CMK (cell line): Measurements from ENCODE around the gene ADORA1.
A peak's percentile ranks its signal among the peaks of the same experiment; 100 is the strongest.

ENCODE experiments used
- DNase-seq: peaks from one replicate; pipeline ENCODE4 v3.0.0-alpha.2; 2010; ENCODE audit warnings: low read depth

The ADORA1 gene

DNA sequence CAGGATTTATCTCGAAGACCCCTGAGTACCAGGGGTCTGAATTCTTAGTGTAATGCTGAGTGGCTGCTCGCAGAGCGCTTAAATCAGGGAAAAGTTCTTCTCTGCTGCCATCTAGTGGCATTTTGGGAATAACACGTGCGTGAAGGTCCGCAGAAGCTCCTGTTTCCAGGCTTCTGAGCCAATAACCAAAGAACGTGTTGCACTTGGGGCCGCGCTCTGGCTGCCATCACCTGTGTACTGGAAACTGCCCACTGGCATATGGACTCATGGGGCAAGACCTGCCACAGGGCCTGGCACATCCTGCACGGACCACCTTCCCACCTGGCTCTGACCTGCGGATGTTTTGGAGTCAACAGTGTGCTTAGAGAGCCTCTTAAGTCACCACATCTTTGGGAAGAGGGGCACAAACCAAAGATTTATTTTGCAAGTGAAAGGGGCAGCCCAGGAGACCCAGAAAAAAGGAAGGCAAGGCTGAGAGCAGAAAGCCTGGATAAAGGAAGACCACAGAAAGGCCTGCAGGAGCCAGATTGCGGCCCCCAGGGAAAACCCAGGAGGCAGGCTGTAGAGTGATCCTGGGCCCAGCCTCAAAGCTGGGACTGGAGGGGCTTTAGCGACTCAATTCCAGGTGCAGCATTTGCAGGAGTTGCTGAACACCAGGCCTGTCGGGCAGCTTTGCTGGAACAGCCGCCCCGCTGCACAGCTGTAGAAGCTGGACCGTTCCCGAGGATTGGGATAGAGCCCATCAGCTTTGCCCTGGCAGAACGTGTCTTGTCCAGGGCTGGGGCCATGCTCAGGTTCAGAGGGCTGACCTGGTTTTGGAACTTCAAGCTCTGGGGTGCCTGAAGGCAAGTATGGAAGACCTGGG lies 89.0 kb downstream of the ADORA1 start:
- DNase-seq = peak; percentile 37
